ENCODE measurements around the gene LZTR1.

DNA sequence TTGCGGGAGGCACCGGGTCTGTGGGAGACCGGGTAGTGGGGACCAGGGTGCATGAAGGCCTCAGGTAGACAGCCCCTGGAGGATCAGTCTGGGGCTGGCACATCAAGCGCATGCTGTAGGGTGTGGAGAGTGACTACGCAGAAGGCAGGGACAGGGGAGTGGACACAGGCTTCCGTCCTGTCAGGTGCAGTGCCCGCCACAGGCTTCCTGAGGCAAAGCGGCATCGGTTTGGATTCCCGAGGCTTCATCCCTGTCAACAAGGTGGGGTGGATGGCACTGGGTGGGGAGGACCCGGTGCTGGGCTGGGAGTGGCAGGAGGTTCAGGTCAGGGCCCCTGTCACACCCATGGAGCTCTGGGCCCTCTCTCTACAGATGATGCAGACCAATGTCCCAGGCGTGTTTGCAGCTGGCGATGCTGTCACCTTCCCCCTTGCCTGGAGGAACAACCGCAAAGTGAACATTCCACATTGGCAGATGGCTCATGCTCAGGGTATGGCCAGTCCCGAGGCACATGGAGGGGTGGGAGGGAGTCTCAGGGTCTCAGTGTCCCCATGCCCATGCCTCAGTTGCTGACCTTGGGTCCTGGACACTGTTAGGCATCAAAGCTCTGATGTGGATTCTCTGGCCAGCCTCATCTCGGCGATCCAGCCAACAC, 4.5 kb upstream of the LZTR1 start:
- TF ChIP-seq, protein P1, sequence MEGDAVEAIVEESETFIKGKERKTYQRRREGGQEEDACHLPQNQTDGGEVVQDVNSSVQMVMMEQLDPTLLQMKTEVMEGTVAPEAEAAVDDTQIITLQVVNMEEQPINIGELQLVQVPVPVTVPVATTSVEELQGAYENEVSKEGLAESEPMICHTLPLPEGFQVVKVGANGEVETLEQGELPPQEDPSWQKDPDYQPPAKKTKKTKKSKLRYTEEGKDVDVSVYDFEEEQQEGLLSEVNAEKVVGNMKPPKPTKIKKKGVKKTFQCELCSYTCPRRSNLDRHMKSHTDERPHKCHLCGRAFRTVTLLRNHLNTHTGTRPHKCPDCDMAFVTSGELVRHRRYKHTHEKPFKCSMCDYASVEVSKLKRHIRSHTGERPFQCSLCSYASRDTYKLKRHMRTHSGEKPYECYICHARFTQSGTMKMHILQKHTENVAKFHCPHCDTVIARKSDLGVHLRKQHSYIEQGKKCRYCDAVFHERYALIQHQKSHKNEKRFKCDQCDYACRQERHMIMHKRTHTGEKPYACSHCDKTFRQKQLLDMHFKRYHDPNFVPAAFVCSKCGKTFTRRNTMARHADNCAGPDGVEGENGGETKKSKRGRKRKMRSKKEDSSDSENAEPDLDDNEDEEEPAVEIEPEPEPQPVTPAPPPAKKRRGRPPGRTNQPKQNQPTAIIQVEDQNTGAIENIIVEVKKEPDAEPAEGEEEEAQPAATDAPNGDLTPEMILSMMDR (IDR thresholded peaks at IDR 0.05): no peak
- no peak for TF ChIP-seq POLR2A (IDR thresholded peaks at IDR 0.05)
